GM23338 (cell line): Measurements from ENCODE around the gene RAPGEF4. TPM values are rescaled to one million over a fixed set of nuclear protein-coding genes. Genes with fewer than 3 reads are reported as not detected.

Source experiments
- ATAC-seq: fragments of 200-7000 bp; cut with Tn5 transposase; 3 replicates; pipeline ENCODE4 v1.9.1; 2020
- DNase-seq: peaks from one replicate; pipeline ENCODE4 v3.0.0-alpha.2; 2015; ENCODE audit warnings: low spot score
- H2AFZ ChIP-seq: fragments of 200-600 bp; sonication (generic); 2 replicates; pipeline ENCODE4 v1.8.0; 2016; ENCODE audit warnings: antibody characterized with exemption, mild to moderate bottlenecking, moderate library complexity
- H3F3A ChIP-seq: fragments of 200-600 bp; sonication (generic); replicated peaks from 2 replicates; pipeline ENCODE4 v1.8.0; 2017; ENCODE audit warnings: antibody characterized with exemption, mixed run types, low read depth
- H3K27ac ChIP-seq: fragments of 200-600 bp; sonication (generic); 2 replicates; pipeline ENCODE4 v1.6.1; 2016; ENCODE audit warnings: low read depth
- H3K27me3 ChIP-seq: fragments of 200-600 bp; sonication (generic); 2 replicates; pipeline ENCODE4 v1.8.0; 2016; ENCODE audit warnings: mild to moderate bottlenecking, mixed run types, moderate library complexity; ENCODE audit not compliant: insufficient read depth
- H3K36me3 ChIP-seq: fragments of 200-600 bp; sonication (generic); 2 replicates; pipeline ENCODE4 v1.8.0; 2016; ENCODE audit warnings: mild to moderate bottlenecking; ENCODE audit not compliant: insufficient read depth
- H3K4me1 ChIP-seq: fragments of 200-600 bp; sonication (generic); 2 replicates; pipeline ENCODE4 v1.8.0; 2016; ENCODE audit warnings: mild to moderate bottlenecking, moderate library complexity; ENCODE audit not compliant: insufficient read depth
- H3K4me2 ChIP-seq: fragments of 200-600 bp; sonication (generic); 2 replicates; pipeline ENCODE4 v1.7.1; 2017; ENCODE audit warnings: mixed run types
- H3K4me3 ChIP-seq: fragments of 200-600 bp; sonication (generic); 2 replicates; pipeline ENCODE4 v1.6.1; 2016; ENCODE audit warnings: mixed run types
- H3K79me2 ChIP-seq: fragments of 200-600 bp; sonication (generic); replicated peaks from 2 replicates; pipeline ENCODE4 v1.8.0; 2017; ENCODE audit warnings: mild to moderate bottlenecking; ENCODE audit not compliant: insufficient read depth
- H3K9me2 ChIP-seq: fragments of 200-600 bp; sonication (generic); 2 replicates; pipeline ENCODE4 v1.8.0; 2017; ENCODE audit not compliant: insufficient read depth
- H4K20me1 ChIP-seq: fragments of 200-600 bp; sonication (generic); replicated peaks from 2 replicates; pipeline ENCODE4 v1.8.0; 2017; ENCODE audit warnings: mild to moderate bottlenecking; ENCODE audit not compliant: insufficient read depth
- H3K27ac Mint-ChIP-seq: 2 replicates; pipeline ENCODE4 v1.8.0; 2020; ENCODE audit warnings: inconsistent platforms, mild to moderate bottlenecking, moderate library complexity, mixed read lengths
- H3K27me3 Mint-ChIP-seq: 3 replicates; pipeline ENCODE4 v1.8.0; 2022; ENCODE audit warnings: low read depth, mild to moderate bottlenecking, moderate library complexity, mixed read lengths, inconsistent platforms; ENCODE audit not compliant: insufficient read depth, poor library complexity
- H3K36me3 Mint-ChIP-seq: 3 replicates; pipeline ENCODE4 v1.8.0; 2021; ENCODE audit warnings: low read depth, mild to moderate bottlenecking, inconsistent platforms, moderate library complexity, mixed read lengths
- H3K4me1 Mint-ChIP-seq: 3 replicates; pipeline ENCODE4 v1.8.0; 2020; ENCODE audit warnings: mild to moderate bottlenecking, inconsistent platforms, mixed read lengths
- H3K4me3 Mint-ChIP-seq: 3 replicates; pipeline ENCODE4 v1.8.0; 2021; ENCODE audit warnings: moderate library complexity, mild to moderate bottlenecking, inconsistent platforms, mixed read lengths
- H3K9me3 Mint-ChIP-seq: 3 replicates; pipeline ENCODE4 v1.8.0; 2020; ENCODE audit warnings: moderate library complexity, mild to moderate bottlenecking, inconsistent platforms, mixed read lengths
- CREB1 ChIP-seq: fragments of 250-450 bp; sonication (Bioruptor Pico); IDR thresholded peaks from 2 replicates; pipeline ENCODE4 v1.5.0; 2020; ENCODE audit warnings: low read depth, mild to moderate bottlenecking, moderate library complexity
- EZH2 ChIP-seq: fragments of 200-600 bp; sonication (generic); IDR thresholded peaks from one replicate; pipeline ENCODE4 v1.8.0; 2017; ENCODE audit warnings: antibody characterized with exemption, mild to moderate bottlenecking, low read depth; ENCODE audit not compliant: unreplicated experiment
- EZH2phosphoT487 ChIP-seq: fragments of 200-600 bp; sonication (generic); IDR thresholded peaks from one replicate; pipeline ENCODE4 v1.8.1; 2018; ENCODE audit warnings: antibody characterized with exemption; ENCODE audit not compliant: unreplicated experiment
- JUNB ChIP-seq: IDR thresholded peaks from one replicate; pipeline ENCODE4 v1.6.1; 2016; ENCODE audit warnings: antibody characterized with exemption; ENCODE audit not compliant: unreplicated experiment
- NANOG ChIP-seq: IDR thresholded peaks from 2 replicates; pipeline ENCODE4 v1.6.1; 2016; ENCODE audit warnings: antibody characterized with exemption, borderline replicate concordance
- POLR2AphosphoS5 ChIP-seq: IDR thresholded peaks from 2 replicates; pipeline ENCODE4 v1.6.1; 2016; ENCODE audit warnings: antibody characterized with exemption, low read depth
- STAT1 ChIP-seq: IDR thresholded peaks from one replicate; pipeline ENCODE4 v1.6.1; 2016; ENCODE audit warnings: antibody characterized with exemption; ENCODE audit not compliant: unreplicated experiment
- ZNF114 ChIP-seq: fragments of 250-450 bp; sonication (Bioruptor Pico); IDR thresholded peaks from 2 replicates; pipeline ENCODE4 v1.5.0; 2020; ENCODE audit warnings: mild to moderate bottlenecking, moderate library complexity
- ZNF331 ChIP-seq: fragments of 250-450 bp; sonication (Bioruptor Pico); IDR thresholded peaks from 2 replicates; pipeline ENCODE4 v1.5.0; 2020; ENCODE audit warnings: low read depth, mild to moderate bottlenecking, moderate library complexity
- polyA plus RNA-seq: library from polyadenylated mRNA; unstranded; fragments of >200 nt; fragmentation: Nextera tagmentation; extraction: Ambion mirVana; gene quantifications from 2 replicates; pipeline ENCODE4 v1.2.1, GENCODE V29; 2016
- total RNA-seq: library from RNA; depleted of rRNA; stranded (reverse); fragments of >200 nt; shearing (Covaris generic); gene quantifications from 2 replicates; pipeline ENCODE4 v1.2.3, GENCODE V29; 2014
- TF ChIP-seq, protein P1 (sequence below): fragments of 250-450 bp; sonication (Bioruptor Pico); IDR thresholded peaks from 2 replicates; pipeline ENCODE4 v1.5.0; 2020; ENCODE audit warnings: mild to moderate bottlenecking, moderate library complexity
- TF ChIP-seq, protein P2 (sequence below): IDR thresholded peaks from 2 replicates; pipeline ENCODE4 v1.6.1; 2016; ENCODE audit warnings: antibody characterized with exemption
- TF ChIP-seq, protein P3 (sequence below): IDR thresholded peaks from one replicate; pipeline ENCODE4 v1.6.1; 2018; ENCODE audit warnings: antibody characterized with exemption; ENCODE audit not compliant: unreplicated experiment

The RAPGEF4 gene
- total and polyA plus RNA-seq, 2 experiments from 2014 or later, result 1.7 to 4.7 TPM

DNA sequence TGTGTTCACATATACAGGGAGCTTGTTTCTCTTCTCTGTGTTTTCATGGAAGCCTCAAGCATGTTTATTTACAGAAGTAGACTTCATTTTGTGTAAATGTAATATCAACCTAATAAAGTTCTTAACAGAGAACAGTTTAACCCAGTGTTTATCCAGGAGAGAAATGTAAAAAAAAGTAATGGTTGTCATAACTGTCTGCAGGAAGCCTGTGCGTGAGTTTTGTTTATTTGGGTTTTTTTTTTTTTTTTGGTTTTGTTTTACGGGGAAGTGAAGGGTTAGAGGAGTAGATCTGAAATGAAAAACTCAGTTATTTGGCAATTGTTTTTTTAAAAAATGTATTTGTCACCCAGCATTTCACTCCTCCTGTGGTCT, 124.7 kb downstream of the RAPGEF4 start (continued):
- TF ChIP-seq, protein P1, sequence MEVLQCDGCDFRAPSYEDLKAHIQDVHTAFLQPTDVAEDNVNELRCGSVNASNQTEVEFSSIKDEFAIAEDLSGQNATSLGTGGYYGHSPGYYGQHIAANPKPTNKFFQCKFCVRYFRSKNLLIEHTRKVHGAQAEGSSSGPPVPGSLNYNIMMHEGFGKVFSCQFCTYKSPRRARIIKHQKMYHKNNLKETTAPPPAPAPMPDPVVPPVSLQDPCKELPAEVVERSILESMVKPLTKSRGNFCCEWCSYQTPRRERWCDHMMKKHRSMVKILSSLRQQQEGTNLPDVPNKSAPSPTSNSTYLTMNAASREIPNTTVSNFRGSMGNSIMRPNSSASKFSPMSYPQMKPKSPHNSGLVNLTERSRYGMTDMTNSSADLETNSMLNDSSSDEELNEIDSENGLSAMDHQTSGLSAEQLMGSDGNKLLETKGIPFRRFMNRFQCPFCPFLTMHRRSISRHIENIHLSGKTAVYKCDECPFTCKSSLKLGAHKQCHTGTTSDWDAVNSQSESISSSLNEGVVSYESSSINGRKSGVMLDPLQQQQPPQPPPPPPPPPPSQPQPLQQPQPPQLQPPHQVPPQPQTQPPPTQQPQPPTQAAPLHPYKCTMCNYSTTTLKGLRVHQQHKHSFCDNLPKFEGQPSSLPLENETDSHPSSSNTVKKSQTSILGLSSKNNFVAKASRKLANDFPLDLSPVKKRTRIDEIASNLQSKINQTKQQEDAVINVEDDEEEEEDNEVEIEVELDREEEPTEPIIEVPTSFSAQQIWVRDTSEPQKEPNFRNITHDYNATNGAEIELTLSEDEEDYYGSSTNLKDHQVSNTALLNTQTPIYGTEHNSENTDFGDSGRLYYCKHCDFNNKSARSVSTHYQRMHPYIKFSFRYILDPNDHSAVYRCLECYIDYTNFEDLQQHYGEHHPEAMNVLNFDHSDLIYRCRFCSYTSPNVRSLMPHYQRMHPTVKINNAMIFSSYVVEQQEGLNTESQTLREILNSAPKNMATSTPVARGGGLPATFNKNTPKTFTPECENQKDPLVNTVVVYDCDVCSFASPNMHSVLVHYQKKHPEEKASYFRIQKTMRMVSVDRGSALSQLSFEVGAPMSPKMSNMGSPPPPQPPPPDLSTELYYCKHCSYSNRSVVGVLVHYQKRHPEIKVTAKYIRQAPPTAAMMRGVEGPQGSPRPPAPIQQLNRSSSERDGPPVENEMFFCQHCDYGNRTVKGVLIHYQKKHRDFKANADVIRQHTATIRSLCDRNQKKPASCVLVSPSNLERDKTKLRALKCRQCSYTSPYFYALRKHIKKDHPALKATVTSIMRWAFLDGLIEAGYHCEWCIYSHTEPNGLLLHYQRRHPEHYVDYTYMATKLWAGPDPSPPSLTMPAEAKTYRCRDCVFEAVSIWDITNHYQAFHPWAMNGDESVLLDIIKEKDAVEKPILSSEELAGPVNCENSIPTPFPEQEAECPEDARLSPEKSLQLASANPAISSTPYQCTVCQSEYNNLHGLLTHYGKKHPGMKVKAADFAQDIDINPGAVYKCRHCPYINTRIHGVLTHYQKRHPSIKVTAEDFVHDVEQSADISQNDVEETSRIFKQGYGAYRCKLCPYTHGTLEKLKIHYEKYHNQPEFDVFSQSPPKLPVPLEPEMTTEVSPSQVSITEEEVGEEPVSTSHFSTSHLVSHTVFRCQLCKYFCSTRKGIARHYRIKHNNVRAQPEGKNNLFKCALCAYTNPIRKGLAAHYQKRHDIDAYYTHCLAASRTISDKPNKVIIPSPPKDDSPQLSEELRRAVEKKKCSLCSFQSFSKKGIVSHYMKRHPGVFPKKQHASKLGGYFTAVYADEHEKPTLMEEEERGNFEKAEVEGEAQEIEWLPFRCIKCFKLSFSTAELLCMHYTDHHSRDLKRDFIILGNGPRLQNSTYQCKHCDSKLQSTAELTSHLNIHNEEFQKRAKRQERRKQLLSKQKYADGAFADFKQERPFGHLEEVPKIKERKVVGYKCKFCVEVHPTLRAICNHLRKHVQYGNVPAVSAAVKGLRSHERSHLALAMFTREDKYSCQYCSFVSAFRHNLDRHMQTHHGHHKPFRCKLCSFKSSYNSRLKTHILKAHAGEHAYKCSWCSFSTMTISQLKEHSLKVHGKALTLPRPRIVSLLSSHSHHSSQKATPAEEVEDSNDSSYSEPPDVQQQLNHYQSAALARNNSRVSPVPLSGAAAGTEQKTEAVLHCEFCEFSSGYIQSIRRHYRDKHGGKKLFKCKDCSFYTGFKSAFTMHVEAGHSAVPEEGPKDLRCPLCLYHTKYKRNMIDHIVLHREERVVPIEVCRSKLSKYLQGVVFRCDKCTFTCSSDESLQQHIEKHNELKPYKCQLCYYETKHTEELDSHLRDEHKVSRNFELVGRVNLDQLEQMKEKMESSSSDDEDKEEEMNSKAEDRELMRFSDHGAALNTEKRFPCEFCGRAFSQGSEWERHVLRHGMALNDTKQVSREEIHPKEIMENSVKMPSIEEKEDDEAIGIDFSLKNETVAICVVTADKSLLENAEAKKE (CRISPR knock-in tag), result no peak
- no peak for TF ChIP-seq STAT1
- TF ChIP-seq NANOG, result no peak
- TF ChIP-seq POLR2AphosphoS5, result no peak
- TF ChIP-seq, protein P2, sequence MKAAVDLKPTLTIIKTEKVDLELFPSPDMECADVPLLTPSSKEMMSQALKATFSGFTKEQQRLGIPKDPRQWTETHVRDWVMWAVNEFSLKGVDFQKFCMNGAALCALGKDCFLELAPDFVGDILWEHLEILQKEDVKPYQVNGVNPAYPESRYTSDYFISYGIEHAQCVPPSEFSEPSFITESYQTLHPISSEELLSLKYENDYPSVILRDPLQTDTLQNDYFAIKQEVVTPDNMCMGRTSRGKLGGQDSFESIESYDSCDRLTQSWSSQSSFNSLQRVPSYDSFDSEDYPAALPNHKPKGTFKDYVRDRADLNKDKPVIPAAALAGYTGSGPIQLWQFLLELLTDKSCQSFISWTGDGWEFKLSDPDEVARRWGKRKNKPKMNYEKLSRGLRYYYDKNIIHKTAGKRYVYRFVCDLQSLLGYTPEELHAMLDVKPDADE, result no peak
- no peak for TF ChIP-seq JUNB
- no peak for TF ChIP-seq ZNF114 (CRISPR knock-in tag)
- no peak for TF ChIP-seq ZNF331 (CRISPR knock-in tag)
- no peak for TF ChIP-seq EZH2
- TF ChIP-seq EZH2phosphoT487, result no peak

DNA sequence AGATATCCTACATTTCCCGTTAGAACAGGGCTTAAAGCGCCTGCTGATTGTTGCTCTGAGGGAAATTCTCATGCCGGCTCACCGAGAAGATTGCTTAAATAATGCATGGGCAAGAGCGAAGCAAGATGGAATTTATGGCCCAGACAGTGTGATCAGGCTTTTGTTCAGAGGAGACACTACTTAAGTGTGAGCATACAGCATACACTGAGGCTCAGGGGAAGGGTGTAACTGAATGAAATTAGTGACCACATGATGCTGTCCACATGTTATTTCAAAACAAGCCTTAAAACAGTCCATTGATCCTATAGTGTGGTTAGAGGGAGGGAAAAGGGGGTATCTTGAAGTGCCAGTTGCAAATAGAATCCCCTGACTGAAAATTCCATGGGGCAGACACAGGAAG, 125.5 kb downstream of the RAPGEF4 start:
- Mint-ChIP-seq H3K27me3 (peaks cover 2% of the 10 kb centered on the region), H3K27ac (no peak overlapping the region), H3K4me3 (no peak overlapping the region), H3K36me3 (no peaks in the 10 kb centered on the region), H3K4me1 (peaks cover 8% of the 10 kb centered on the region; the same call in 2 of the 3 replicates), H3K9me3 (no peaks in the 10 kb centered on the region)
- Histone ChIP-seq H3K79me2 (no peaks in the 10 kb centered on the region), H3K4me3 (no peak overlapping the region), H3K4me2 (no peak overlapping the region), H3K4me1 (peaks cover 9% of the 10 kb centered on the region; the same call in 1 of the 2 replicates), H4K20me1 (no peaks in the 10 kb centered on the region), H3K9me2 (no peaks in the 10 kb centered on the region), H3K36me3 (no peaks in the 10 kb centered on the region), H2AFZ (no peak overlapping the region), H3K27me3 (no peaks in the 10 kb centered on the region), H3K27ac (no peak overlapping the region), H3F3A (no peaks in the 10 kb centered on the region)
- DNase-seq (no peak), ATAC-seq (no peak)
- TF ChIP-seq JUNB (no peak), POLR2AphosphoS5 (no peak), EZH2 (no peak), ZNF331 (CRISPR knock-in tag) (no peak), NANOG (no peak), CREB1 (CRISPR knock-in tag) (no peak), STAT1 (no peak), ZNF114 (CRISPR knock-in tag) (no peak)
- TF ChIP-seq, protein P3, sequence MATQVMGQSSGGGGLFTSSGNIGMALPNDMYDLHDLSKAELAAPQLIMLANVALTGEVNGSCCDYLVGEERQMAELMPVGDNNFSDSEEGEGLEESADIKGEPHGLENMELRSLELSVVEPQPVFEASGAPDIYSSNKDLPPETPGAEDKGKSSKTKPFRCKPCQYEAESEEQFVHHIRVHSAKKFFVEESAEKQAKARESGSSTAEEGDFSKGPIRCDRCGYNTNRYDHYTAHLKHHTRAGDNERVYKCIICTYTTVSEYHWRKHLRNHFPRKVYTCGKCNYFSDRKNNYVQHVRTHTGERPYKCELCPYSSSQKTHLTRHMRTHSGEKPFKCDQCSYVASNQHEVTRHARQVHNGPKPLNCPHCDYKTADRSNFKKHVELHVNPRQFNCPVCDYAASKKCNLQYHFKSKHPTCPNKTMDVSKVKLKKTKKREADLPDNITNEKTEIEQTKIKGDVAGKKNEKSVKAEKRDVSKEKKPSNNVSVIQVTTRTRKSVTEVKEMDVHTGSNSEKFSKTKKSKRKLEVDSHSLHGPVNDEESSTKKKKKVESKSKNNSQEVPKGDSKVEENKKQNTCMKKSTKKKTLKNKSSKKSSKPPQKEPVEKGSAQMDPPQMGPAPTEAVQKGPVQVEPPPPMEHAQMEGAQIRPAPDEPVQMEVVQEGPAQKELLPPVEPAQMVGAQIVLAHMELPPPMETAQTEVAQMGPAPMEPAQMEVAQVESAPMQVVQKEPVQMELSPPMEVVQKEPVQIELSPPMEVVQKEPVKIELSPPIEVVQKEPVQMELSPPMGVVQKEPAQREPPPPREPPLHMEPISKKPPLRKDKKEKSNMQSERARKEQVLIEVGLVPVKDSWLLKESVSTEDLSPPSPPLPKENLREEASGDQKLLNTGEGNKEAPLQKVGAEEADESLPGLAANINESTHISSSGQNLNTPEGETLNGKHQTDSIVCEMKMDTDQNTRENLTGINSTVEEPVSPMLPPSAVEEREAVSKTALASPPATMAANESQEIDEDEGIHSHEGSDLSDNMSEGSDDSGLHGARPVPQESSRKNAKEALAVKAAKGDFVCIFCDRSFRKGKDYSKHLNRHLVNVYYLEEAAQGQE, result no peak
- TF ChIP-seq, protein P2, result no peak
